Esophagus squamous epithelium (tissue), 4 donors: ENCODE data around the gene PDE4C.

Source experiments
- POLR2A ChIP-seq, 4 donors: fragments of 450-650 bp; IDR thresholded peaks; one replicate each; pipeline ENCODE4 v1.6.1; 2017; ENCODE audit warnings: antibody characterized with exemption in 4 of 4, mild to moderate bottlenecking in 4 of 4, moderate library complexity in 3 of 4
- TF ChIP-seq, protein P1 (sequence below), 6 experiments: fragments of 450-650 bp in 4 of 6; fragments of 200-600 bp in 2 of 6; sonication (generic) in 2 of 6; IDR thresholded peaks; one replicate each; pipeline ENCODE4 v1.5.1; 2016 to 2019; ENCODE audit warnings: antibody characterized with exemption in 6 of 6, mild to moderate bottlenecking in 4 of 6, moderate library complexity in 4 of 6

- TF ChIP-seq, protein P1, sequence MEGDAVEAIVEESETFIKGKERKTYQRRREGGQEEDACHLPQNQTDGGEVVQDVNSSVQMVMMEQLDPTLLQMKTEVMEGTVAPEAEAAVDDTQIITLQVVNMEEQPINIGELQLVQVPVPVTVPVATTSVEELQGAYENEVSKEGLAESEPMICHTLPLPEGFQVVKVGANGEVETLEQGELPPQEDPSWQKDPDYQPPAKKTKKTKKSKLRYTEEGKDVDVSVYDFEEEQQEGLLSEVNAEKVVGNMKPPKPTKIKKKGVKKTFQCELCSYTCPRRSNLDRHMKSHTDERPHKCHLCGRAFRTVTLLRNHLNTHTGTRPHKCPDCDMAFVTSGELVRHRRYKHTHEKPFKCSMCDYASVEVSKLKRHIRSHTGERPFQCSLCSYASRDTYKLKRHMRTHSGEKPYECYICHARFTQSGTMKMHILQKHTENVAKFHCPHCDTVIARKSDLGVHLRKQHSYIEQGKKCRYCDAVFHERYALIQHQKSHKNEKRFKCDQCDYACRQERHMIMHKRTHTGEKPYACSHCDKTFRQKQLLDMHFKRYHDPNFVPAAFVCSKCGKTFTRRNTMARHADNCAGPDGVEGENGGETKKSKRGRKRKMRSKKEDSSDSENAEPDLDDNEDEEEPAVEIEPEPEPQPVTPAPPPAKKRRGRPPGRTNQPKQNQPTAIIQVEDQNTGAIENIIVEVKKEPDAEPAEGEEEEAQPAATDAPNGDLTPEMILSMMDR (IDR thresholded peaks at IDR 0.05), result no peak
- no peak for TF ChIP-seq POLR2A (IDR thresholded peaks at IDR 0.05)
Measured at GRCh38 chr19:18174983-18175382, 51.3 kb downstream of the PDE4C start.
